NCI-H2196 (cell line): ENCODE data around the gene HORMAD2.
"Not testable (repeated sequence)": the region's sequence is repeated elsewhere in the genome, so short reads cannot be mapped to it uniquely, and the experiment has no call there.

Source experiments
- DNase-seq: peaks from one replicate; lab custom pipeline; 2025; ENCODE audit not compliant: unreplicated experiment; lab: John Stamatoyannopoulos, UW

Gene HORMAD2

DNA sequence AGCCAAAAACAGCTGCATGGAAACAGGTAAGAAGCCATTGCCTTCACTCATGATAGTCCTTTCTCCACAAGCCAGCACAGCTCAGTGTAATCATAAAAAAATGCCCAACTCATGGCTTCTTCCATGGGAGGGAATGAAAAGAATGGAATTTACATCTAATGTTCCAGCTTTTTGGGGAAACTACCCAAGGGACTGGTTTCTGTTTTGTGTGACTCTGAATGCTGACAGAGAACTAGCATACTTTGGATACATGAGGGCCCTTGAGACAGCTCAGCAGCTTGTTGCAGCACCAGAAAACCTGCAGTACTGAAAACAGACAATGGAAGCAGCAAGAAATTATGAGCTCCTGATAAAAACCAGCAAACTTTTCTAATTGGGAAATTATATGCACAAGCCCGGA is 24.2 kb upstream of the HORMAD2 start:
- DNase-seq = no peak

DNA sequence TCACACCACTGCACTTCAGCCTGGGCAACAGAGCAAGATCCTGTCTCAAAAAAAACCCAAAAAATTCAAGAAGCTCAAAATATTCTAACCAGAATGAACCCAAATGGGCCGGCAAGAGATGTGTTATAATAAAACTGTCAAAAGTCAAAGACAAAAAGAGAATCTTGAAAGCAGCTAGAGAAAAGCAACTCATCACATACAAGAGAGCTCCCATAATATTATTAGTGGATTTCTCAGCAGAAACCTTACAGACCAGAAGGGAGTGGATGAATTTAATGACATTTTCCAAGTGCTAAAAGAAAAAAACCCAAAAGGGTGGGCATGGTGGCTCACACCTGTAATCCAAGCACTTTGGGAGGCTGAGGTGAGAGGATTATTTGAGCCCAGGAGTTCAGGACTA is 22.9 kb upstream of the HORMAD2 start:
- DNase-seq = no peak

DNA sequence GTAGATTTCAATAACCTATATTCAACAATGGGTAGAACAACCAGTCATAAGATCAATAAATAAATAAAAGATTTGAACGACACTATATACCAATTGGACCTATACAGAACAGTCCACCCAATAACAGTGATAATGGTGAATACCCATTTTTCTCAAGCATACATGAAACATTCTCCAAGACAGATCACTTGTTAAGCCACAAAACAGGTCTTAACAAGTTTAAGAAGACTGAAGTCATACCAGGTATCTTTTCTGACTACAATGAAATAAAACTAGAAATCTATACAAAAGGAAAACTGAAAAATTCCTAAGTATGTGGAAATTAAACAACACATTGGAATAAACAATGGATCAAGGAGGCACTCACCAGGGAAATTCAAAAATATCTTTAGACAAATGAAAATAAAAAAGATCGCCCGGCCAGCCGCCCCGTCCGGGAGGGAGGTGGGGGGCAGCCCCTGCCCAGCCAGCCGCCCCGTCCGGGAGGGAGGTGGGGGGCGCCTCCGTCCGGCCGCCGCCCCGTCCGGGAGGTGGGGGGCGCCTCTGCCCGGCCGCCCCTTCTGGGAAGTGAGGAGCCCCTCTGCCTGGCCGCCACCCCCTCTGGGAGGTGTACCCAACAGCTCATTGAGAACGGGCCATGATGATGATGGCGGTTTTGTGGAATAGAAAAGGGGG is 20.8 kb upstream of the HORMAD2 start:
- DNase-seq = not testable (repeated sequence)

DNA sequence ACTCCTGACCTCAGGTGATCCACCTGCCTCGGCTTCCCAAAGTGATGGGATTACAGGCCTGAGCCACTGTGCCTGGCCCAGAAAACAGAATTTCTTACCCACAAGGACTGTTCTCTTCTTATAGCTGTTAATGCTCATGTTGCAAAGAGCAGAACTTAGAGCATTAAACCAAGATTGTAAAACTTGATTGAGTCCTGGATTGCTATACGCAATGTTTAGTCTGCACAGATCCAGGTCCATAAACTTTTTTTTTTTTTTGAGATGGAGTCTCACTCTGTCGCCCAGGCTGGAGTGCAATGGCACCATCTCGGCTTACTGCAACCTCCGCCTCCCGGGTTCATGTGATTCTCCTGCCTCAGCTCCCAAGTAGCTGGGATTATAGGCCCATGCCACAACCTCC is 19.2 kb upstream of the HORMAD2 start:
- DNase-seq = not testable (repeated sequence)

DNA sequence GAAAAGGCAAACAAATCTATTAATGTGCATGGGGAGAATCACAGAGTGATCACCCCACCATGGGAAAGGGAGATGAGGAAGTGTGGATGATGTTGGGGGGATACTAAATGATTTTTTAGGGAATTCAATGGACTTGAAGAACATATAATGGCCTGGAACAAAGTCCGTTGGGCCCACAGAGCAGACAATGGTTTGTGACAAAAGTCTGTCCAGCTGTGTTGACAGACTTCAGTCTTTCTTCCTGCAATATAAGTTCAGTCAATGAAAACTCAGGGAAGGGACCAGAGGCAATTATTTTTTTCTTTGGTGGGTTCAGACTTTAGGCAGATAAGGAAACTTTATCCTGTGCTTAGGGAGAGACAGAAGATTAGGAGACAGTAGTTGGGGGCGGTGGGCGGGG is 18.0 kb upstream of the HORMAD2 start:
- no peak for DNase-seq

DNA sequence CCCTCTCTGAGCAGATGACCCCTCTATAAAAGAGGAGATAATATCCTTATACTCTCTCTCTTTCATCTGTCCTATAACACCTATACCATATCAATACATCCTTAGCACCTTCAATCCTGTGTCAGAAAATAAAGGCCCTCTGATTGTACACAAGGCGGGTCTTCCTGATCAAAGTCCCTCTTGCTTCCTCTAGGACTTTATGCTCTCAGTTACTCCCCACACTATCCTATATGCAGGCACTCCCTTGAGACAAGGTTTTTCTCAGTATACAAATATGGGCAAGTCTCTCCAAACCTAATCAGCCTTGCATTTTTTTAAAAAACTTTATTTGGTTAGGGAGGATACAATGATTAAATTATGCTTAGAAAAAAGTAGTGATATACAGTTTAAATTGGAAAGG is 17.3 kb upstream of the HORMAD2 start:
- no peak for DNase-seq

DNA sequence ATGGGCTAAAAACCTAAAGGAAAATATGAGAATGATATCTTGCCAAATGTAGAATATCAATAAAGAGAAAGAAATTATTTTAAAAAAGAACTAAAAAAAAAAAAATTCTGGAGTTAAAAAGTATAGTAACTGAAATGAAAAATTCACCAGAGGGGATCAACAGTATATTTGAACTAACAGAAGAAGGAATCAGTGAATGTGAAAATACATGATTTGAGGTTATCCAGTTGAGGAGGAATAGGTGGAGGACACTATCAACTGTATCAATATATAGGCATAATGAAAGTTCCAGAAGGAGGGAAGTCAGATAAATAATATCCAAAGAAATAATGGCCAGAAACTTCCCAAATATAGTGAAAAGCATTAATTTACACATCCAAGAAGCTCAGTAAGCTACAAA is 16.1 kb upstream of the HORMAD2 start:
- no peak for DNase-seq

DNA sequence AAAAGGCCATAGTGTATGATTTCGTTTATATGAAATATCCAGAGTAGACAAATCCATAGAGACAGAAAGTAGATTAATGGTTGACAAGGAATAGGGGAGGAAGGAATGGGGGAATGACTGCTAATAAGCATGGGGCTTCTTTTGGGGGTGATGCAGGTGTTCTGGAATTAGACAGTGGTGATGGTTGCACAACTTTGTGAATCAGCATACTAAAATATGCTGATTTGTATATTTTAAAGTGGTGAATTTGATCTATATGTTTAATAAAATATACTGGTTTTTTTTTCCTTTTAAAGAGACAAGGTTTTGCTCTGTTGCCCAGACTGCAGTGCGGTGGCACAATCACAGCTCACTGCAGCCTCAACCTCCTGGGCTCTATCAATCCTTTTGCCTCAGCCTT is 6.5 kb upstream of the HORMAD2 start:
- DNase-seq = no peak

DNA sequence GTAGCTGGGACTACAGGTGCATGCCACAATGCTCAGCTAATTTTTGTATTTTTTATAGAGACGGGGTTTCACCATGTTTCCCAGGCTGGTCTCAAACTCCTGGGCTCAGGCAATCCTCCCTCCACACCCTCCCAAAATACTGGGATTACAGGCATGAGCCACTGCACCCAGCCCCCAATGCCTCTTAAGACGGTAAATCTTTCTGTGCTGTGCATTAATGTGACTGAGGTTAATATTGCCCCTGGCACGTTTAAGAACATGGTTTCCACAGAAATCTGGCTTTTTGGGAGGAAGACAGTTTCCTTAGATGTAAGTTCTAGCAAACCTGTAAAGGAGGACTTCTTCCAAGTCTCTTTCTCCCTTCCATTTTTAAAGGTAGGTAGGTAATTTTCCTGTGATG is 6.1 kb upstream of the HORMAD2 start:
- no peak for DNase-seq

DNA sequence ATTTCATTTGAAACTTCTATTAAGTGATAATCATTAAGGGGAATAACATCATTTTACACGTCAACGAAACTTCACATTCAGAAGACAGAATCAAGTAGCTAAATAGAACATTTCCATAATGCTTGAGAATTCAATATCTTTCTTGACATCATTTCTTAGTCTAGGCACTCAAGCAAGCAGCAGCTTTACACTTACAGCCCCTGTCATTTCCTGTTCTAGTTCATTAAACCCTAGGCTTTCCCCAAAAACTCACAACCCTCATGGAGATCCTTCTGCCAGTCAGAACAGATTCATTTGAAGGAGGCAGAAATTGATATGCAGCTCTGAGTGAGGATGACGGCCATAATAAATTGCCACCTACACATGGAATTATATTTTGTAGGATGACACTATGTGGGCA is 5.3 kb upstream of the HORMAD2 start:
- no peak for DNase-seq

DNA sequence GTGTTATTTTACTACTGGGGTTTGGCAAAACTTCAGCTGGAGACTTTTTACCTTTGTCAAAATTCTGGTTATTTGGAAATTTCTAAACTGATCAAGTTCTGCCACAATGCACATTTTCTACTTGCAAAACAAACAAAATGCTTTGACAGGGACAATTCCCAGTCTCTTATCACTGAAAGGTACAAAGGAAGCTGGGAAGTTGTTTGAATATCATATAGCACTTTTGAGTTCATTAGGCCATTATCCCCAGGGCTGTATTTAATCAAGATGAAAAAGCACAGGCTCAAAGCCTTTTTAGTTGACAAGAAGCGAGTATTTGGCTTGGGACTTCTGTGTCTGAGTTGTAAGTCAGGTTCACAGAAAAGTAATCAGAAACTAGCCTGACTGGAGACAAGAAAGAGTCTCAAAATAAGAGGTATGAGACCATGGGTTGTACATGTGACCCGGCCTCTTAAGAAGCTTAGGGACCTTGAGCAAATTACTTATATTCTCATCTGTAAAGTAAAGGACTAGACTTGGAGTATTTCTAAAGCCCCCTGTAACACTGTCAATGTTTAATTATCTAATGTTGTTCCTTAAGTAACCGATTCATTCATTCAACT is 2.9 kb upstream of the HORMAD2 start:
- DNase-seq = no peak

DNA sequence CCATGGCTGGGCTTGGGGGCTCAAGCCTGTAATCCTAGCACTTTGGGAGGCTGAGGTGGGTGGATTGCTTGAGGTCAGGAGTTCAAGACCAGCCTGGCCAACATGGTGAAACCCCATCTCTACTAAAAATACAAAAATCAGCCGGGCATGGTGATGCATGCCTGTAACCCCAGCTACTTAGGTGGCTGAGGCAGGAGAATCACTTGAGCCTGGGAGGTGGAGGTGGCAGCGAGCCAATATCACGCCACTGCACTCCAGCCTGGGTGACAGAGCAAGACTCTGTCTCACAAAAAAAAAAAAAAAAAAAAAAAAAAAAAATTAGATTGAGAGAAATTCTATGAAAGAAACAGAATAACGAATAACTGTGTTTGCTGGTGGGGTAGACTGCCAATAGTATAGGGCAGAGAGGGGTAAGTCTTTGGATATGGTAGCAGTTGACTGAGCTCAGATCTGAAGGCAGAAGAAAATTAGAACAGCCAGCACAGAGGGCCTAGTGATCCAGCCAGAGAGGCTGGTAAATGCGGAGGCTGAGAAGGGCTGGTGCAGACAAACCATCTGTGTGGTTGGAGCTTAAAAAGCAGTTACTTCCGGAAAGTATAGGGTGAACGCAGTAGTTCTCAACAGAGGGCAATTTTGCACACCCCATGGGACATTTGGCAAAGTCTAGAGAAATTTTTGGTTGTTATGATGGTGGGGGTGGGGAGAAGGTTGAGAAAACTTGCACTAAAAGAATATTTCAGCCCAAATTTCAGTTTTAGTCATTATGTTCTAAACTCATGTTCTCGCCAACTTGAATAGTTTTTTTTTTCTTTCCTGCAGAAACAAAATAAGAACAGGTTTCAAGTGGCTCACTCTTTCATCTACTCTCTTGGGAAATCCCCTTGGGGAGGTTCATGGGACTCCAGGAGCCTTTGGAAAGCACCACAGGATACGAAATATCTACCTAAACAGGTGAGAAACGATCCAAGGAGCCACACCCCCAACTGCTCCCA is 1.6 kb upstream of the HORMAD2 start:
- DNase-seq = no peak

DNA sequence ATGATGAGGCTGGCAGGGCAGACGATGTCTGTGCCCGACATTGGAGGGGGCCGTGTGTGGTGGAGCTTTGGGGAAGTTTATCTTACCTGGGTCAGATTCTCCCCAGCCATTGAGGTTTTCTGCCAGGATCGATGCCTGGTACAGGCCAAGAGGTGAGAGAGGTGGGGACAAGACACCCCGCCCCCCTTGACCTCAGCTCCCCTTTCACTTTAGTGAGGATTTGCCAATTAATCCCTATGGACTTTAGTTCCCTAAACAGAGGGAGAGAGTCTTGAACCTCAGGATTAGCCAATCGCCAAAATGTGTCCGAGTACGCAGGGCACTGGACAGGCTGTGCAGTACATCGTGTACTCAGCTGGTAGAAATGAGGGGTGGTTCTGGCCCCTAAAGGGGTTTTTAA is 541 bp downstream of the HORMAD2 start:
- DNase-seq = no peak

DNA sequence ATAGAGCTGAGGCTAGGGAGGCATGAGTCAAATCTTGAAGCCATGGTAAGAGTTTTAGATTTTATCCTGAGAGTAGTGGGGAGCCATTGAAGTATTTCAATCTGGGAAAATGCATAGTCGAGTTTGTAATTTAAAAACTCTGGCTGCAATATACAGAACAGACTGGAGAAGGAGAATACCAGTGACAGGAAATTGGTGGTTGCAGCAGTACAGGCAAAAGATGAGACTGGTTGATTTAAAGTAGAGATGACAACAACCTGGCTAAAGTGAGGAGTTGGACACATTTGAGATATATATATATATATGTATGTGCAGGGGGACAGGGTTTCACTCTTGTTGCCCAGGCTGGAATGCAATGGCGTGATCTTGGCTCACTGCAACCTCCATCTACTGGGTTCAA is 6.2 kb downstream of the HORMAD2 start:
- no peak for DNase-seq

DNA sequence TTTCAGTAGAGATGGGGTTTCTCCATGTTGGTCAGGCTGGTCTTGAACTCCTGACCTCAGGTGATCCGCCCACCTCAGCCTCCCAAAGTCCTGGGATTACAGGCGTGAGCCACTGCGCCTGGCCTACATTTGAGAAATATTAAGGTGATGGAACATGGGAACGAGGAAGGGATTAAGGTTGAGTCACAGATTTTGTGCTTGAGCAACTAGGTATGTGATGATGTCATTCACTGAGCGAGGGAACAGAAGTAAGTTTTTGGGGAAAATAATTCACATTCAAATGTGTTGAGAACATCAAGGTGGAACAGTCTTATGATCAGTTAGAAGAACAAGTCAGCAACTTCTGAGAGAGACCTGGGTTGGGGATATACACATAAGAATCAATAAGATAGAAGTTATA is 6.8 kb downstream of the HORMAD2 start:
- not testable (repeated sequence) for DNase-seq

DNA sequence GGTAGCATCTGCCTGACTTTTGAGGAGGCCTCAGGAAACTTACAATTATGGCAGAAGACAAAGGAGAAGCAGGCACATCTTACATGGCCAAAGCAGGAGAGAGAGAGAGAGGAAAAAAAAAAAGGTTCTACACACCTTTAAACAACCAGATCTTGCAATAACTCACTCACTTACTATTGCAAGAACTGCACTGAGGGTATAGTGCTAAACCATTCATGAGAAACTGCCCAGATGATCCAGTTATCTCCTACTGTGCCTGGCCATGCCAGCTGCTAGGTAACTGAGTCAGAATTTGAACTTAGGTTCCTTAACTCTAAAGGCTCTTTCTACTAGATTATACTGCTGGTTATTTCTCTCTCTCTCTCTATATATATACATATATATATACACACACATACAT is 7.3 kb downstream of the HORMAD2 start:
- no peak for DNase-seq

DNA sequence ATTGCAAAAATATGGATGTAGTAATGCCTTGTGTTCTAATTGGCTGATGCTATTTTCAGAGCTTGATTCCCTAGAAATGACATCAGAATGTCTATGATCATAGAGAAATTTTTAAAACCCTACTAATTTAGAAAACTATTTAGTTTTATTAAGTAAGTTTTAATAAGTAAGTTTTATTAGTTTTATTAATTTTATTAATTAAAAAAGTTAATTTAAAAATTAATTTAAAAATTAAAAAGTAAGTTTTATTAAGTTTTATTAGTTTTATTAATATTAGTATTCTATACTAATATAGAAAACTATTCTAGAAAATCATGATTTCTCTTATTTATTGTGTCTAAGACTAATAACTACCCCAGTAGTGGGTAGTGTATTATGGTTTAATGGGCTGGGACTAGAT is 8.2 kb downstream of the HORMAD2 start:
- DNase-seq = no peak

DNA sequence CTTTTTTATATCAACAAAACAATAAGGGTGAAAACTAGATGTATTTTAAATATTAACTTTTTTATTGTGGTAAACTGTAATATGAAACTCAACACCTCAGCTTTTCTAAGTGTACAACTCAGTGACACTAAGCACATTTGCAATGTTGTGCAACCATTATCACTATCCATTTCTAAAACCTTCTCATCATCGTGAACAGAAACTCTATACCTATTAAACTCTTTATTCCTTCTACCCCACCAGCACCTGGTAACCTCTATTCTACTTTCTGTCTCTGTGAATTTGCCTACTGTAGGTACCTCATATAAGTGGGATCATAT is 9.4 kb downstream of the HORMAD2 start:
- no peak for DNase-seq

DNA sequence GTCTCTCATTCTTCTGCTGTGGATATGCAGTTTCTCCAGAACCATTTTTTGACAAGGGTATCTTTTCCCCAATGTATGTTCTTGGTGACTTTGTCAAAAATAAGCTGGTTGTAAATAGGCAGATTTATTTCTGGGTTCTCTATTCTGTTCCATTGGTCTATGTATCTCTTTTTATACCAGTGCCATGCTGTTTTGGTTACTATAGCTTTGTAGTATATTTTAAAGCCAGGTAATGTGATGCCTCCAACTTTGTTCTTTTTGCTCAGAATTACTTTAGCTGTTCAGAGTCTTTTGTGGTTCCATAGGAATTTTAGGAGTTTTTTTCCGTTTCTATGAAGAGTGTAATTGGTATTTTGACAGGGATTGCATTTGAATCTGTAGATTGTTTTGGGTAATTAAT is 12.4 kb downstream of the HORMAD2 start:
- DNase-seq = no peak

DNA sequence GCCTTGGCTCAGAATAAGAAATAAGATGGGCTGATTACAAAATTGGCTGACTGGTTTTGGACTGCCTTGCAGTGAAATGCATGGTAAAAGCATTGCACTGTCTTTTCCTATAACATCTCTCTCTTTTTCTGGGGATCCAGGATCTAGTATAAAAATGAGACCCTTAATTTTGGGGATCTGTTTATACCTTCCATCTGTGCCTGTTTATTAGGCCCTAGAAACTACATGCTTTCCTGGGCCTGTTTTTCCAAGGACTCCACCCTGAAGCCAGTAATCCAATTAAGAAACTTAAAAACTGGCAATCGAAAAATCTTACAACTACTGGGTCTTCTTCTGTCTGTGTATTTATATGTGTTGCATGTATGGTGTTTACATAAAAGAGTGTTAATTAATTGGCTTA is 14.5 kb downstream of the HORMAD2 start:
- no peak for DNase-seq

DNA sequence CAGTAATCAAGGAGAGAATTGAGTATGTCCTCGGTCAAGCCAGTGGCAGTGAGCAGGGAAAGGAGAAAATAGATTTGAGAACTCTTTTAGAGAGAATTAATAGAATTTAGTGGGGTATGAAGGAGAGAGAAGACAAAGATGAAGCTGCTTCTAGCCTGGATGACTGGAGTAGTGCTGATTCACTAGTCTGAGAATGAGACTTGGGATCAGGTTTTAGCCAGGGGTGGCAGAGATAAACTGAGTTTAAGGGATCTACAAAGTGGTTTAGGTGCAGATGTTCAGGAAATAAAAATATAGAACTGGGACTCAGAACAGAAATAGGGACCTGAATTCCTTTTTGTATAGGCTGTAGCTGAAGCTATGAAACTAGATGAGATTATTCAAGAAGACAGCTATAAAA is 17.6 kb downstream of the HORMAD2 start:
- DNase-seq = no peak

DNA sequence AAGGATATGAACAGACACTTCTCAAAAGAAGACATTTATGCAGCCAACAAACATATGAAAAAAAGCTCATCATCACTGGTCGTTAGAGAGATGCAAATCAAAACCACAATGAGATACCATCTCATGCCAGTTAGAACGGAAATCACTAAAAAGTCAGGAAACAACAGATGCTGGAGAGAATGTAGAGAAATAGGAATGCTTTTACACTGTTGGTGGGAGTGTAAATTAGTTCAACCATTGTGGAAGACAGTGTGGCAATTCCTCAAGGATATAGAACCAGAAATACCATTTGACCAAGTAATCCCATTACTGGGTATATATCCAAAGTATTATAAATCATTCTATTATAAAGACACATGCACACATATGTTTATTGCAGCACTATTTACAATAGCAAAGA is 20.5 kb downstream of the HORMAD2 start:
- not testable (repeated sequence) for DNase-seq
